NB4 (cell line): ENCODE measurements around the gene OR4C5.
"Not testable (repeated sequence)": the region's sequence is repeated elsewhere in the genome, so short reads cannot be mapped to it uniquely, and the experiment has no call there.

Experiments used
- DNase-seq: peaks from one replicate; pipeline ENCODE4 v3.0.0; 2010; ENCODE audit warnings: low read depth
- H3K4me3 ChIP-seq: one replicate; pipeline ENCODE4 v1.5.1; 2011; ENCODE audit warnings: mild to moderate bottlenecking, low read depth, low read length, moderate library complexity
- CTCF ChIP-seq: IDR thresholded peaks from one replicate; pipeline ENCODE4 v1.5.1; 2012; ENCODE audit warnings: low read depth, low read length
- MAX ChIP-seq: IDR thresholded peaks from 2 replicates; pipeline ENCODE4 v1.6.1; 2011; ENCODE audit warnings: low read depth, low read length
- POLR2A ChIP-seq: IDR thresholded peaks from 2 replicates; pipeline ENCODE4 v1.6.1; 2011; ENCODE audit warnings: mild to moderate bottlenecking; ENCODE audit not compliant: insufficient read length; ENCODE audit errors: extremely low read depth

OR4C5 gene

GRCh38 chr11:48341466-48341865 is 24.8 kb downstream of the OR4C5 start:
- TF ChIP-seq MAX (no peak), POLR2A (no peak), CTCF (no peak)
- no peak overlapping the region for H3K4me3 ChIP-seq
- no peak for DNase-seq

DNA sequence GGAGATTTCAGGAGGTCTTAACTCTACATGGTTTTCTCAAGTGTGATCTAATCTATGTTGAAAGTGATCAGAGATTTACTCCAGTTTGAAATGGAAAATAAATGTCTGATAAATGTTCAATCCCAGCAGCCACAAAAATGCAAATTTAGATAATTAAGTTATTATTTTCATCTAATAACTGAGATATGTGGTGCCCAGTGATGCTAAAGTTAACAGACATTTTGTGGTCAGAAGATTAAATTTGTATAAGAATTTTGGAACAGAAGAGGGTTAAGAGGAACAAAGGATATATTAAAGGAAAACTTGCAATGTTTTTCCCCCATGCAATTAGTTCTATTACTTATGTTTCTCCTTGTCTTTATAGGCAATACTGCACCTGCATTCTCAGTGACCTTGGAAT is 41.6 kb downstream of the OR4C5 start, which contains the start of gene OR4C3:
OR4C3 (plus strand) TSS at position 301 of the 400 bp plus-strand sequence. CDS start 102 bp downstream, outside the sequence.
- H3K4me3 ChIP-seq, DNase-seq: not testable (repeated sequence)

GRCh38 chr11:48319813-48320212 is 46.5 kb downstream of the OR4C5 start:
- not testable (repeated sequence) for H3K4me3 ChIP-seq, DNase-seq
